Ishikawa (cell line): ENCODE measurements around the gene SEMA3D.

Source experiments
- CEBPB ChIP-seq: IDR thresholded peaks from 2 replicates; pipeline ENCODE4 v1.6.1; 2012
- CREB1 ChIP-seq: IDR thresholded peaks from 2 replicates; pipeline ENCODE4 v1.6.1; 2012; ENCODE audit warnings: low read depth
- EP300 ChIP-seq: IDR thresholded peaks from 2 replicates; pipeline ENCODE4 v1.6.1; 2012; ENCODE audit warnings: borderline replicate concordance
- FOXM1 ChIP-seq: IDR thresholded peaks from 2 replicates; pipeline ENCODE4 v1.6.1; 2012; ENCODE audit warnings: low read depth, borderline replicate concordance
- MAX ChIP-seq: IDR thresholded peaks from 2 replicates; pipeline ENCODE4 v1.6.1; 2012
- RAD21 ChIP-seq: IDR thresholded peaks from 2 replicates; pipeline ENCODE4 v1.6.1; 2012; ENCODE audit warnings: low read depth
- REST ChIP-seq: IDR thresholded peaks from 2 replicates; pipeline ENCODE4 v1.6.1; 2012; ENCODE audit warnings: low read depth, mild to moderate bottlenecking
- TAF1 ChIP-seq: IDR thresholded peaks from 2 replicates; pipeline ENCODE4 v1.6.1; 2012; ENCODE audit warnings: low read depth, mild to moderate bottlenecking
- TCF12 ChIP-seq: IDR thresholded peaks from 2 replicates; pipeline ENCODE4 v1.6.1; 2012; ENCODE audit warnings: low read depth
- TEAD4 ChIP-seq: IDR thresholded peaks from 2 replicates; pipeline ENCODE4 v1.6.1; 2012
- USF1 ChIP-seq: IDR thresholded peaks from 2 replicates; pipeline ENCODE4 v1.6.1; 2012
- YY1 ChIP-seq: IDR thresholded peaks from 2 replicates; pipeline ENCODE4 v1.6.1; 2012; ENCODE audit warnings: low read depth
- ZBTB7A ChIP-seq: IDR thresholded peaks from 2 replicates; pipeline ENCODE4 v1.6.1; 2012; ENCODE audit warnings: low read depth

DNA sequence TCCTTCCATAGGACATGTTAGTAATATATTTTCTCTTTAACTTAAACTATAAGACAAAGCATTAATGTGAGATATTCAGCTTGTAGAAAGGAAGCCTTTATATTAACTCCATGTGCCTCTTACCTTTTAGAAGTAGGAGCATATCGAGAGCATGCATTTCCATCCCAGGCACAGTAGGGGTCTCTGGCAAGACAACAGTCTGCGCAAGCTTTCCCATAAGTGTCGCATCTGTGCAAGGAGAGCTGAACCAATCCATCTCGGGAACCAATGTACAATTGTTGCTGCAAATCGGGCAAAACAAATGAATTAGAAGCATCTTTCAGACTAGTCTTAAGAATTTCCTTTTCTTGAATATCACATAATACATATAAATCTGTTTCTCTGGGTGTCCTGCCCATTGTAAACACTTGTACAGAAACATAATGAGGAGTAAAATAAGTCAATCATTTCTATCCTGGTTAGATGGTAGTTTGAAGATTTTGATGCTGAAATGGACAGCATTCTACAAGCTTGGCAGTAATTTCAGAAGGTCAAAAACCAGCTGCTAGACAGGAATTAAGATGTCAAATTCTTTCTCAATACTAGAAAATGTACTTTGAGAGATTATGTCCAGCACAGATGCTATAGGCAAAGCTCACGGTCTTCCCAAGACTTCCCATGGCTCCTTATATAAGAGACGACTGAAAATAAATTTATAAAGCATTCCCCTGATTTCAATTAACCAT, 171.8 kb downstream of the SEMA3D start:
- TF ChIP-seq REST (no peak), FOXM1 (no peak), RAD21 (no peak), ZBTB7A (no peak), USF1 (no peak), CREB1 (no peak), TAF1 (no peak), YY1 (no peak), MAX (no peak), EP300 (no peak), TEAD4 (no peak), TCF12 (no peak), CEBPB (no peak)
